NOMO-1 (cell line): ENCODE data around the gene TNRC6A.

Experiments
- DNase-seq, 2 experiments: peaks; one replicate each; lab custom pipeline; 2025; ENCODE audit not compliant: unreplicated experiment in 2 of 2; lab: John Stamatoyannopoulos, UW

Gene TNRC6A

GRCh38 chr16:24861461-24861860 lies 132.0 kb downstream of the TNRC6A start:
- DNase-seq = no peak

GRCh38 chr16:24863582-24864437 lies 134.4 kb downstream of the TNRC6A start:
- DNase-seq = no peak

- DNase-seq = no peak
Observed at GRCh38 chr16:24869033-24869432, 139.6 kb downstream of the TNRC6A start.

- no peak for DNase-seq
Observed at GRCh38 chr16:24871891-24872290, 142.4 kb downstream of the TNRC6A start.

- DNase-seq = no peak
Observed at GRCh38 chr16:24873028-24873427, 143.6 kb downstream of the TNRC6A start.

GRCh38 chr16:24875466-24875865 lies 146.0 kb downstream of the TNRC6A start:
- DNase-seq = no peak
